Measurements from ENCODE around the gene MSH3. TPM values are rescaled to one million over a fixed set of nuclear protein-coding genes. Genes with fewer than 3 reads are reported as not detected.
"Not testable (repeated sequence)": the region's sequence is repeated elsewhere in the genome, so short reads cannot be mapped to it uniquely, and the experiment has no call there.

MSH3 gene
- total RNA-seq, 2 donors from 2014 or later = 6.8 to 9.9 TPM

GRCh38 chr5:80884929-80885328 lies 230.5 kb downstream of the MSH3 start:
- Histone ChIP-seq H3K9me3 (no peaks in the 10 kb centered on the region), H3K4me1 (no peaks in the 10 kb centered on the region), H3K4me3 (no peak overlapping the region), H3K27ac (no peak overlapping the region), H3K36me3 (no peaks in the 10 kb centered on the region), H3K27me3 (no peaks in the 10 kb centered on the region)
- no peak for DNase-seq (ENCODE audit: low spot score)
- TF ChIP-seq CTCF (IDR thresholded peaks at IDR 0.05) = no peak

GRCh38 chr5:80885396-80886000 lies 231.0 kb downstream of the MSH3 start:
- Histone ChIP-seq H3K27me3 (no peaks in the 10 kb centered on the region), H3K27ac (no peak overlapping the region), H3K4me1 (no peaks in the 10 kb centered on the region), H3K36me3 (no peaks in the 10 kb centered on the region), H3K4me3 (no peak overlapping the region), H3K9me3 (no peaks in the 10 kb centered on the region)
- DNase-seq (ENCODE audit: low spot score) = no peak
- TF ChIP-seq CTCF (IDR thresholded peaks at IDR 0.05) = no peak

GRCh38 chr5:80894083-80894482 lies 239.6 kb downstream of the MSH3 start:
- no peak overlapping the region for H3K27ac ChIP-seq
- TF ChIP-seq CTCF (IDR thresholded peaks at IDR 0.05) = no peak
- no peaks in the 10 kb centered on the region for H3K27me3 ChIP-seq
- H3K36me3 ChIP-seq = no peaks in the 10 kb centered on the region
- H3K9me3 ChIP-seq = no peaks in the 10 kb centered on the region
- H3K4me3 ChIP-seq = no peak overlapping the region
- DNase-seq (ENCODE audit: low spot score) = no peak
- no peaks in the 10 kb centered on the region for H3K4me1 ChIP-seq

GRCh38 chr5:80895523-80895922 lies 241.1 kb downstream of the MSH3 start:
- no peaks in the 10 kb centered on the region for H3K9me3 ChIP-seq
- no peak overlapping the region for H3K4me3 ChIP-seq
- DNase-seq (ENCODE audit: low spot score) = no peak
- H3K36me3 ChIP-seq = no peaks in the 10 kb centered on the region
- TF ChIP-seq CTCF (IDR thresholded peaks at IDR 0.05) = no peak
- no peaks in the 10 kb centered on the region for H3K4me1 ChIP-seq
- no peak overlapping the region for H3K27ac ChIP-seq
- H3K27me3 ChIP-seq = no peaks in the 10 kb centered on the region

GRCh38 chr5:80902624-80903023 lies 248.2 kb downstream of the MSH3 start:
- DNase-seq (ENCODE audit: low spot score); H3K4me3 ChIP-seq; H3K27me3 ChIP-seq; H3K4me1 ChIP-seq; H3K36me3 ChIP-seq; H3K27ac ChIP-seq: not testable (repeated sequence)
- H3K9me3 ChIP-seq = peaks cover 0 to 20% of the 10 kb centered on the region in 2 donors

- H3K4me1 ChIP-seq = no peaks in the 10 kb centered on the region
- H3K36me3 ChIP-seq = no peaks in the 10 kb centered on the region
- H3K27ac ChIP-seq = no peak overlapping the region
- H3K9me3 ChIP-seq = peaks cover 0 to 20% of the 10 kb centered on the region in 2 donors
- DNase-seq (ENCODE audit: low spot score) = no peak
- no peak overlapping the region for H3K4me3 ChIP-seq
- TF ChIP-seq CTCF (IDR thresholded peaks at IDR 0.05) = no peak
- H3K27me3 ChIP-seq = no peaks in the 10 kb centered on the region
Measured at GRCh38 chr5:80904533-80905187, 250.2 kb downstream of the MSH3 start.

All from right atrium auricular region (tissue), 2 donors.